HEK293T (cell line): Measurements from ENCODE around the gene LAMA3.

ENCODE experiments used
- ARNT ChIP-seq: fragments of 450-650 bp; IDR thresholded peaks from 2 replicates; pipeline ENCODE4 v1.6.1; 2017; ENCODE audit warnings: mild to moderate bottlenecking
- CTBP1 ChIP-seq: fragments of 450-650 bp; IDR thresholded peaks from 2 replicates; pipeline ENCODE4 v1.6.1; 2016; ENCODE audit warnings: borderline replicate concordance
- FOXK2 ChIP-seq: fragments of 450-650 bp; IDR thresholded peaks from 2 replicates; pipeline ENCODE4 v1.6.1; 2016; ENCODE audit warnings: mild to moderate bottlenecking
- FOXM1 ChIP-seq: fragments of 450-650 bp; IDR thresholded peaks from 2 replicates; pipeline ENCODE4 v1.6.1; 2017; ENCODE audit warnings: mild to moderate bottlenecking, borderline replicate concordance
- NFRKB ChIP-seq: fragments of 450-650 bp; IDR thresholded peaks from 2 replicates; pipeline ENCODE4 v1.6.1; 2016; ENCODE audit warnings: mild to moderate bottlenecking, moderate library complexity
- SP1 ChIP-seq: fragments of 450-650 bp; IDR thresholded peaks from 2 replicates; pipeline ENCODE4 v1.6.1; 2017
- SUZ12 ChIP-seq: fragments of 450-650 bp; IDR thresholded peaks from 2 replicates; pipeline ENCODE4 v1.6.1; 2016; ENCODE audit warnings: mild to moderate bottlenecking
- TARDBP ChIP-seq: fragments of 450-650 bp; IDR thresholded peaks from 2 replicates; pipeline ENCODE4 v1.6.1; 2016
- ZNF384 ChIP-seq: fragments of 450-650 bp; IDR thresholded peaks from 2 replicates; pipeline ENCODE4 v1.6.1; 2016

DNA sequence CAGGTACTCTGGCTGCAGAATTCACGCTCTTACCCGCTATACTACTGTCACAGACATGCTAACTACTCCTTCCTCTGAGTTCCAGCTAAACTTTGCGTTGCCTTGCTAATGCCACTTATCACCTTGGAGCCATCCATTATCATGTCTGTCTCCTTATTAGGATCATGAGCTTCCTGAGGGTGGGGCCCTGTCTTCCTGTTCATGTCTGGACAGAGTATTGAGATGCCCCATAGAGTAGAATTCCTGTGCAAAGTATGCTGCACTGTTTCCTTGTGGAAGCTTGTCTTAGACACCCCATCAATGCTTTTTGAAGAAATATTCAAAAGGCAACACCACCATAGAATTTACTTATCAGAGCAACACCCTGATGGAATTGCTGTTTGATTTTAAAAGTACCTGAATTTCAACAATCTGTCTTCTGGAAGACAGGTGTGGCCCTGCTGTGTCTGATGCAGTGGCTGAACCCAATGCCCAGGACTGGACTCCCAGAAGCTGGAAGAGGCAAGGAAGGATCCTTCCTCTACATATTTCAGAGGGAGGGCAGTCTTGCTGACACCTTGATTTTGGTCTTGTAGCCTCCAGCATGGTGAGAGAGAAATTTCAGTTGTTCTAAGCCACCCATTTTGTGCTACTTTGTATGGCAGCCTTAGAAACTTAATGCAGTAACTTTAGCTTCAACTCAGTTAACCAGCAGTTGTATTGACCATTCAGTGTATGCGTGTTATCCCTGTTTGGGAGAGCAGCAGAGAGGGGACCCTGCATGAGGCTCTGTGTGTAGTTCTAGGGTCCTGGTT is 5.6 kb downstream of the LAMA3 start:
- TF ChIP-seq SUZ12 (no peak), TARDBP (no peak), FOXM1 (no peak), FOXK2 (no peak), ARNT (no peak), SP1 (no peak), CTBP1 (no peak), ZNF384 (no peak), NFRKB (no peak)
